DND-41 (cell line): ENCODE results near the gene IQSEC1.

Source experiments
- CTCF ChIP-seq: IDR thresholded peaks from 2 replicates; pipeline ENCODE4 v1.5.1; 2012; ENCODE audit warnings: borderline replicate concordance, low read length, moderate library complexity, mild to moderate bottlenecking; ENCODE audit not compliant: poor library complexity, severe bottlenecking; ENCODE audit errors: extremely low read depth
- EZH2 ChIP-seq: IDR thresholded peaks from 3 replicates; pipeline ENCODE4 v1.6.1; 2012; ENCODE audit warnings: borderline replicate concordance, low read depth, mild to moderate bottlenecking, moderate library complexity, low read length, inconsistent platforms; ENCODE audit not compliant: severe bottlenecking

GRCh38 chr3:12973827-12974226, 99.4 kb downstream of the IQSEC1 start:
- no peak for TF ChIP-seq CTCF
- no peak for TF ChIP-seq EZH2
